HG03469 (cell line): ENCODE measurements around the gene SP2.
A peak's percentile ranks its signal among the peaks of the same experiment; 100 is the strongest.
"Not testable (repeated sequence)": the region's sequence is repeated elsewhere in the genome, so short reads cannot be mapped to it uniquely, and the experiment has no call there.

Experiments
- ATAC-seq: cut with Tn5 transposase; IDR thresholded peaks from one replicate; pipeline ENCODE4 v1.9.1; 2021; ENCODE audit warnings: mild to moderate bottlenecking, moderate library complexity, moderate number of reproducible peaks; ENCODE audit not compliant: unreplicated experiment

The SP2 gene

DNA sequence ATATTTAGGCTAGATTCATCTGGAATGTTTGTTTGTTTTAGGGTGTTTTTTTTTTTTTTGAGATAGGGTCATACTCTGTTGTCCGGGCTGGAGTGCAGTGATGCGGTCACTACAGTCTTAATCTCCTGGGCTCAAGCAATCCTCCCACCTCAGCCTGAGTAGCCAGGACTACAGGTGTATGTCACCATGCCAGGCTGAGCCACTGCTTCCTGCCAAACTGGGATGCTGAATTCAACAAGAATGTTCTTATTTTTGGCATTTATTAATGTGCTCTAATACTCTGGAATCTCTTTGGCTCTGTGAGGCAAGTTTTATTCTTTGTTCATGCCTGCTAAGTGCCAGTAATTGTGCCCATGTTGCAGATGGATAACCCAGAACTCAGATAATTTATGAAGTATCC lies 21.5 kb downstream of the SP2 start:
- ATAC-seq, result no peak

GRCh38 chr17:47918006-47918405 lies 22.0 kb downstream of the SP2 start:
- no peak for ATAC-seq

DNA sequence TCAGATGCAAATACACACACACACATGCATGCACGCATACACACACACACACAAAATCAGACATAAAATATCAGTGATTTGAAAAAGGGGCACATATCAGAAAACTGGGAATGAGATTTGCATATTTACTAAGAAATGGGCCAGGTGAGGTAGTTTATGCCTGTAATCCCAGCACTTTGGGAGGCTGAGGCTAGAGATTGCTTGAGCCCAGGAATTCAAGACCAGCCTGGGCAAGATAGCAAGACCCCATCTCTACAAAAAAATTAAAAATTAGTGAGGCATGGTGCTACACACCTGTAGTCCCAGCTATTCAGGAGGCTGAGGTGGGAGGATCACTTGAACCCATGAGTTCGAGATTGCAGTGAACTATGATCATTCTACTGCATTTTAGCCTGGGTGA lies 23.0 kb downstream of the SP2 start:
- ATAC-seq, result no peak

DNA sequence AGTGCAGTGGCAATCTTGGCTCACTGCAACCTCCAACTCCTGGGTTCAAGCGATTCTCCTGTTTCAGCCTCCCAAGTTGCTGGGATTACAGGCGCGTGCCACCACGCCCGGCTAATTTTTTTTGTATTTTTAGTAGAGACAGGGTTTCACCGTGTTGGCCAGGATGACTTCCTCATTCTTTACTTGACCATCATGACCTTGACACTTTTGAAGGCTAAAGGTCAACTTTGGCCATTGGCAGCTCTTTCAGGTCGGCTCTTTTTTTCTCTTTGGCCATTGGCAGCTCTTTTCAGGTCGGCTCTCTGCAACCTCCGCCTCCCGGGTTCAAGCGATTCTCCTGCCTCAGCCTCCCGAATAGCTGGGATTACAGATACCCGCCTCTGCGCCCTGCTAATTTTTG lies 23.9 kb downstream of the SP2 start:
- ATAC-seq, result not testable (repeated sequence)

DNA sequence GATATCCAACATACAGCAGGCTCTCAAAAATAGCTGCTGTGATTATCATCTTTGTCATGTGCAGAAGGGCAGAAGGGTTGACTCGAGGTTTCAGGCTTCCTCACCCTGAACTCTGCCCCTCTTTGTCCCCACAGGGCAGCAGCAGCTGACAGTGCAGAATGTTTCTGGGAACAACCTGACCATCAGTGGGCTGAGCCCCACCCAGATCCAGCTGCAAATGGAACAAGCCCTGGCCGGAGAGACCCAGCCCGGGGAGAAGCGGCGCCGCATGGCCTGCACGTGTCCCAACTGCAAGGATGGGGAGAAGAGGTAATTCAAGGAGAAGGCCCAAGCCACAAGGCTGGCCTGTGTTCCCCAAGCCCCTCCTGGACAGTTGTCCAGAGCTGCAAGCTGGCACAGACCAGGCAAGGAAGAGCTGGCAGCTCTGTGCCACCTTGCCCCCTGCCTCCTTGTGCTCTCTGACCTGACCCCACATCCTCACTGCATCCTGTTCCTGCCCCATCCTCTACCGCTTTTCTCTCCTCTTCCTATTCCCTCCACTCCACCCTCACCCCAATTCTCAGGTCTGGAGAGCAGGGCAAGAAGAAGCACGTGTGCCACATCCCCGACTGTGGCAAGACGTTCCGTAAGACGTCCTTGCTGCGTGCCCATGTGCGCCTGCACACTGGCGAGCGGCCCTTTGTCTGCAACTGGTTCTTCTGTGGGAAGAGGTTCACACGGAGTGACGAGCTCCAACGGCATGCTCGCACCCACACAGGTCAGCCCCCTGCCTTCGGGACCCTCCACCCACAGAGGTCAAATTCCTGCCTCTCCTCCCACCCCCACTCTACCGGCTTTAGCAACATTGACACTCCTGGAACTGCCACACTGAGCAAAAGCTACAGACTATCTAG lies 29.0 kb downstream of the SP2 start:
- no peak for ATAC-seq

GRCh38 chr17:47925678-47925988 lies 29.6 kb downstream of the SP2 start:
- no peak for ATAC-seq

DNA sequence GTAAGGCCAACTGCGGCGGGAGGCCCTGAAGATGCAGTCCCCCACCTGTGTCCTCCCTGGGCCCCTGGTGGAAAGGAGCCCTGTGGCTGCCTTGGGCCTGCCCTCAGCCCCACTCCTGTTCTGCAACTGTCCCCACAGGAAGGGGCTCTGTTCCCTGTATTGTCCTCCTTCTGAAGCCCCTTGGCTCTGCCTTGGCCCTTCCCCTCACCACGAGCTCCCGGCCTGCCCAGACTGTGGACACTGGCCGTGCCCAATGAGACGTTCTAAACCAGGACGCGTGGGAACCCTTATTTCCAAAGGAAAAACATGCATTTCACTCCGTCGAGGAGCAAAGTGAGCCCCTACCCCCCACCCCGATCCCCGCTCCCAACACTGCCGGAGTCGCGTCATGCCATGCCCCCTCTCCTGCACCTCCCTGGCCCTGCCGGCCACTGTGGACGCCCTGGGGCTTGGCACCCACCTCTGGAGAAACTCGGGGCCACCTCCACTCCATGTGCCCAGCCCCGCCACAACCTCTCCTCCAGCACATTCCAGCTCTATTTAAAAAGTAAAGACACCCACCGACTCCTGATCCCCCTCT lies 31.9 kb downstream of the SP2 start:
- ATAC-seq, result no peak

GRCh38 chr17:47928415-47928814 lies 32.4 kb downstream of the SP2 start:
- no peak for ATAC-seq

GRCh38 chr17:47929218-47930000 lies 33.4 kb downstream of the SP2 start:
- no peak for ATAC-seq

- no peak for ATAC-seq
Observed at GRCh38 chr17:47931848-47932247, 35.8 kb downstream of the SP2 start.

GRCh38 chr17:47934856-47935255 lies 38.8 kb downstream of the SP2 start:
- ATAC-seq, result no peak

DNA sequence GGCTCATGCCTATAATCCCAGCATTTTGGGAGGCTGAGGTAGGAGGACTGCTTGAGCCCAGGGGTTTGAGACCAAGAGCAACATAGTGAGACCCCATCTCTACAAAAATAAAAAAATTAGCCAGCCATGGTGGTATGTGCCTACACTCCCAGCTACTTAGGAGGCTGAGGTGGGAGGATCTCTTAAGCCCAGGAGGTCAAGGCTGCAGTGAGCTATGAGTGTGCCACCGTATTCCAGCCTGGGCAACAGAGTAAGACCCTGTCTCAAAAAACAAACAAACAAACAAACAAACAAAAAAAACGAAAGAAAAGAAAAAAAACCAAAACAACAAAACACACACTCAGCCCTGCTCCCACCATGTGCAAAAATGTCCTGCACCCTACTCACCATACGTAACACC lies 39.4 kb downstream of the SP2 start:
- ATAC-seq, result not testable (repeated sequence)

DNA sequence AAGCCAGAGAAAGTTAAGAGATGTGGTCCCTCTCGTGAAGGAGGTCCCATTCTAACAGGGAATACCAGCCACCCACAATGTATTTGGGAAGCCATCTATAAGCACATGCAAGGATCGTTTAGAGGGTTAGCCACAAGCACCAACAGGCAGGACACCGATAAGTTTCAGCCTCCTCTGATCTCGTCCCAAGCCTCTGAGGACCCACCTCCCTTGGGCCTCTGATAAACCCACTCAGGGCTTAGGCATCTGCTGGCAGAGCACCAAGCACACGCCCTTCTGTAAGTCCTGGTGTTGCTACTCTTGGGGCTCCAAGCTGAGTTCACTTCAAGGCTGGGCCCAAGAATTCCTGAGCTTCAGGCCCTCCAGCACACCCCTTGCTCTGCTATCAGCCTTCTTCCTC lies 39.9 kb downstream of the SP2 start:
- ATAC-seq, result no peak

DNA sequence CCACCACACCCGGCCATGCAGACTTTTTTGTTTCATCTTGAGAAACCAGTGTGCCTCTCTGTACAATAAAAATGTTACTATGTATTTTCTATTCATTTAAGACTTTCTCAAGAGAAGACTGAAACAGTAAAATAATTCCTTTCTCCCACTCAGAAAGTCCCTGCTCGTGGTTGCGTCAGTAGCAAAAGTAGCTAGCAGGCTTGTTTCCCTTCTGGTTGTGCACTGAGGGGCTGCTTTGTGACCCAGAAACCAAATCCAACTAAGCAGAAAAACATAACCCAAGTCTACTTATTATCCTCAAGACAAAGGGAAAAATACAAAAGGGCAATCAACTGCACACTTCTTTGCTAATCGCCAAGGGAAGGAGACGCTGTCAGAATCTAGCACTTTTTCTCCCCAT lies 41.9 kb downstream of the SP2 start:
- no peak for ATAC-seq

DNA sequence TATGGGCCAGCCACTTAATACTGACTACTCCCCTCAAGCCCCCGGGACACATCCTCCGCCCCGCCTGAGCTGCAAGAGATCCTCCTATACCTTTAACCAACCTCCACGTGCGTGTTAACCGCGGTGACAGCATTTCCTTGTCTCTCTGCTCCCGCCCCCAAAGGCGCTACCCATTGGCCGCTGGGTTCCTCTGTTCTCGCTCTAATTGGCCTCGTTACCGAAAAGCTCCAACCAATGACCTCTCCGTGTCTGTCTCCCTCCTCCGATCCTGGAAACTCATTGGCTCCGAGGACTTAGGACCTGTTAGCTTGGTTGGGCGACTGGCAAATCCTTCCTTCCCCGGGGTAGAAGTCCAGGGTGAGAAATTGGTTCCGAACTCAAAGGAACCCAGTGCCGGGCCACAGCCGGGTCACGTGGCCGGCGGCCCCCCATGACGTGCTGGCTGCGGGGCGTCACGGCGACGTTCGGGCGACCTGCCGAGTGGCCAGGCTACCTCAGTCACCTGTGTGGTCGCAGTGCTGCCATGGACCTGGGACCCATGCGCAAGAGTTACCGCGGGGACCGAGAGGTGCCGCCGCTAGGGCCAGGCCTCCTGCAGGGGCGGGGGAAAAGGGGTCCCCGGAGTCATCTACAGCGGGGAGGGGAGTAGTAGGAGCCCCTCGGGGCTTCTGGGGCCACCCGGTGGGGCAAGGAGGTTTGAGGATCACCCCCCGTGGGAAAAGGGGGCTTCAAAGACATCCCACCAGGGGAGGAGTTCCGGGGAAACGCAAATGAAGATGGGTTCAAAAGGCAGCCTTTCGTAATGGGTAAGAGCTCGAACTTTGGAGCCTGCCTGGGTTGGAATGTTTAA lies 45.4 kb downstream of the SP2 start, which contains the start of gene PNPO:
Gene PNPO (plus strand): TSS at position 326 of the 850 bp plus-strand sequence. CDS start 105 bp downstream, at position 431.
- ATAC-seq, result peak; percentile 73

GRCh38 chr17:47942096-47942510 lies 46.1 kb downstream of the SP2 start:
- no peak for ATAC-seq

DNA sequence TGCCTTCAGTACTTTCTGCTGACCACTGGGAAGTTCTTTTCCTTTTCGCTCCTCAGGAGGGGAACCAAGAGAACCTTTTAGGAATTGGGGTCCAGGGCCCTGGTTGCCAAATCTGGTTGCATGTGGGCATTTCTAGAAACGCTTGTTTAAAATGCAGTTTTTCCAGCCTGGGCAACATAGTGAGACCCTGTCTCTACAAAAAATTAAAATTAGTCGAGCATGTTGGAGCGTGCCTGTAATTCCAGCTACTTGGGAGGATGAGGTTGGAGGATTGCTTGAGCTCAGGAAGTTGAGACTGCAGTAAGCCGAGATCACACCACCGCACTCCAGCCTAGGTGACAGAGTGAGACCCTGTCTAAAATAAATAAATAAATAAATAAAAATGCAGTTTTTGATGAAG lies 46.5 kb downstream of the SP2 start:
- ATAC-seq, result no peak

- ATAC-seq, result no peak
Observed at GRCh38 chr17:47945080-47945479, 49.0 kb downstream of the SP2 start.

DNA sequence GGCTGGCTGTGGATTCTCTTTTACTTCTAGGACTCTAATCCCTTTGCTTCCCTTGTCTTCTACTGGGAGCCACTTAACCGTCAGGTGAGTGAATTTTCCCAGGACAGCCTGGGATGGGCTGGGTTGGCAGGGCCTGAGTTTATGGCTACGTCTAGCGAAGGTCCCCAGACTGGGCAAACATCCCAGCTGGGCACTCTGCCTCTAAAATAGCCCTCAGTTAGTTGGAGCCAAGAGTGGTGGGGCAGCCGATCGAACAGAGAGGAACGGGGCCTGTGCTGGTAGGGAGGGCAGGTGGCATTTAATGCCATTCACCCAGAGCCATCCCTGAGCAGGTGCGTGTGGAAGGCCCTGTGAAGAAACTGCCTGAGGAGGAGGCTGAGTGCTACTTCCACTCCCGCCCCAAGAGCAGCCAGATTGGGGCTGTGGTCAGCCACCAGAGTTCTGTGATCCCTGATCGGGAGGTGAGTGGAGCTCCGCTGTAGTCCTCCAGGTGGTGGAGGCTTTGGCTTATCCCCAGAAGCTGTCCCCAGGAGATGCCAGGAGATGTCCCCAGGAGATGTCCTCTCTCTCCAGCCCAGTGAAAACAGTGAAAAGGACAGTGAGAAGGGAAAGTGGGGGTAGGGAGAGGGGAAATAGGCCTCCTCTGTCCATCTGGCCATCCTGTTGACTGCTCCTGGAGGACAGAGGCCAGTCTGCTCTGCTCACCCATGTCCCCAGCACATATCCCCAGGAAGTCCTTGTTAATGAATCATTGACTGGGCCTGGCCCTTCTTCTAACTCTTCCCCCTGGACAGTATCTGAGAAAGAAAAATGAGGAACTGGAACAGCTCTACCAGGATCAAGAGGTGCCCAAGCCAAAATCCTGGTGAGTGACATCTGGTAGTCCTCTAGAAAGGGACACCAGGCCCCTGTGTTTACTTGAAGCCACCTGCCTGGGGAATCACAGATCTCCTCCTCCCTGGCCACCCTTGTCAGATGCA lies 49.8 kb downstream of the SP2 start:
- no peak for ATAC-seq

- ATAC-seq, result no peak
Observed at GRCh38 chr17:47946516-47946915, 50.5 kb downstream of the SP2 start.
